ENCODE results near the gene ZNF654. TPM values are rescaled to one million over a fixed set of nuclear protein-coding genes. Genes with fewer than 3 reads are reported as not detected.

ZNF654 gene
- total and polyA plus RNA-seq, 9 of the 15 experiments (the other 6 are each of a cell fraction or from before 2014, with no cell fraction given) = 2.4 to 8.6 (median 5.1) TPM

GRCh38 chr3:88034491-88035275 lies 24.4 kb upstream of the ZNF654 start (continued):
- TF ChIP-seq CLOCK (CRISPR knock-in tag; IDR thresholded peaks at IDR 0.05; ENCODE audit: borderline replicate concordance) (no peak), ARID4B (CRISPR knock-in tag; IDR thresholded peaks at IDR 0.05) (no peak), LARP7 (IDR thresholded peaks at IDR 0.05) (no peak), MTA2 (IDR thresholded peaks at IDR 0.05; ENCODE audit: low read depth) (no peak), SMARCE1 (IDR thresholded peaks at IDR 0.05) (no peak), NEUROD1 (IDR thresholded peaks at IDR 0.05; ENCODE audit: borderline replicate concordance, low read depth, low read length, partially characterized antibody) (no peak), STAT5A (IDR thresholded peaks at IDR 0.05; ENCODE audit: borderline replicate concordance, low read length) (peak; percentile 62), SRSF9 (IDR thresholded peaks at IDR 0.05; ENCODE audit: borderline replicate concordance, low read depth, low read length) (no peak), HMGXB4 (CRISPR knock-in tag; IDR thresholded peaks at IDR 0.05) (no peak)

Measured in K562 (cell line).